Immature natural killer cell (primary cell): ENCODE results near the gene LYVE1. TPM values are rescaled to one million over a fixed set of nuclear protein-coding genes. Genes with fewer than 3 reads are reported as not detected.

Experiments
- DNase-seq, 3 donors: peaks; one replicate each; pipeline ENCODE4 v3.0.0; 2022; ENCODE audit warnings: mixed read lengths in 1 of 3
- H3K27ac Mint-ChIP-seq, 6 donors: one replicate each; pipeline ENCODE4 v1.8.0; 2020; ENCODE audit warnings: mixed read lengths in 6 of 6, mild to moderate bottlenecking in 5 of 6, inconsistent platforms in 4 of 6, moderate library complexity in 3 of 6
- H3K27me3 Mint-ChIP-seq, 3 donors: one replicate each; pipeline ENCODE4 v1.8.0; 2020 to 2021; ENCODE audit warnings: low read depth in 3 of 3, mild to moderate bottlenecking in 3 of 3, mixed read lengths in 3 of 3, moderate library complexity in 3 of 3, inconsistent platforms in 1 of 3
- H3K36me3 Mint-ChIP-seq, 3 donors: one replicate each; pipeline ENCODE4 v1.8.0; 2020; ENCODE audit warnings: mixed read lengths in 3 of 3, inconsistent platforms in 2 of 3, mild to moderate bottlenecking in 2 of 3
- H3K4me1 Mint-ChIP-seq, 2 donors: one replicate each; pipeline ENCODE4 v1.8.0; 2020; ENCODE audit warnings: inconsistent platforms in 2 of 2, mild to moderate bottlenecking in 2 of 2, mixed read lengths in 2 of 2, moderate library complexity in 1 of 2
- H3K4me3 Mint-ChIP-seq, 5 donors: one replicate each; pipeline ENCODE4 v1.8.0; 2020; ENCODE audit warnings: mild to moderate bottlenecking in 5 of 5, mixed read lengths in 5 of 5, inconsistent platforms in 3 of 5, moderate library complexity in 3 of 5
- H3K9me3 Mint-ChIP-seq, 6 donors: one replicate each; pipeline ENCODE4 v1.8.0; 2020; ENCODE audit warnings: mild to moderate bottlenecking in 6 of 6, mixed read lengths in 6 of 6, inconsistent platforms in 4 of 6, moderate library complexity in 3 of 6
- polyA plus RNA-seq, 3 donors: library from polyadenylated mRNA; unstranded; fragments of 300-500 nt; fragmentation: Illumina TruSeq; gene quantifications; one replicate each; pipeline ENCODE4 v1.2.3, GENCODE V29; 2021

Gene LYVE1
- polyA plus RNA-seq, 3 donors from 2014 or later, result not detected

GRCh38 chr11:10581481-10582019, 13.1 kb upstream of the LYVE1 start:
- DNase-seq, result peak in 1 of 3 donors; percentile 3
- Mint-ChIP-seq H3K4me3 (no peak overlapping the region), H3K27me3 (peaks cover 2 to 3% (median 2%) of the 10 kb centered on the region in 3 donors), H3K27ac (peak overlapping the region in 1 of 6 donors; percentile 59), H3K9me3 (no peaks in the 10 kb centered on the region), H3K36me3 (no peaks in the 10 kb centered on the region), H3K4me1 (no peaks in the 10 kb centered on the region)

- peaks cover 2 to 3% (median 2%) of the 10 kb centered on the region in 3 donors for H3K27me3 Mint-ChIP-seq
- no peak for DNase-seq
- no peaks in the 10 kb centered on the region for H3K4me1 Mint-ChIP-seq
- no peak overlapping the region for H3K27ac Mint-ChIP-seq
- no peak overlapping the region for H3K4me3 Mint-ChIP-seq
- no peaks in the 10 kb centered on the region for H3K36me3 Mint-ChIP-seq
- no peaks in the 10 kb centered on the region for H3K9me3 Mint-ChIP-seq
Measured at GRCh38 chr11:10580623-10581022, 12.2 kb upstream of the LYVE1 start.

GRCh38 chr11:10579700-10580099, 11.2 kb upstream of the LYVE1 start:
- no peak overlapping the region for H3K4me3 Mint-ChIP-seq

DNA sequence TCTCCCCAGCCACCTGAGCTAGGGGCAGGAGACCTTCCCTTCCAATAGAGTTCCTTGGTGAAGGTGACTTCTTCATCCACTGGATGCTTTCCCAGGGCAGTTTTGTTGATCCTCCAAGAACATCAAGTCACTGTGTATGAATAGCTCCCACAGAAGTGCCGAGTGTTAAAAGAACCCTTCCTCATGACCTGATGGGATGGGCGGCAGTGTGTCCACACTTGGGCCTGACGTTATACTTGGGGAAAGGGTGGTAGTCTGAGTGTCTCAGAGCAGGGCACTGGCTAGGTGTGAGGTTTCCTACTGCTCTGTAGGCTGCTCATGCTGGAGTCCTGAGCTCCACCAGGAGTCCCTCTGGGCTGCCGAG, 7.6 kb upstream of the LYVE1 start:
- no peak for DNase-seq
- H3K27ac Mint-ChIP-seq, result no peak overlapping the region
- H3K4me3 Mint-ChIP-seq, result no peak overlapping the region
- no peaks in the 10 kb centered on the region for H3K9me3 Mint-ChIP-seq
- H3K27me3 Mint-ChIP-seq, result peaks cover 0 to 3% (median 2%) of the 10 kb centered on the region in 3 donors
- no peaks in the 10 kb centered on the region for H3K36me3 Mint-ChIP-seq
- H3K4me1 Mint-ChIP-seq, result no peaks in the 10 kb centered on the region

More at GRCh38 chr11:10579700-10580099, 11.2 kb upstream of the LYVE1 start:
- Mint-ChIP-seq H3K4me1 (no peaks in the 10 kb centered on the region), H3K36me3 (no peaks in the 10 kb centered on the region), H3K27ac (no peak overlapping the region), H3K27me3 (peaks cover 2 to 3% (median 2%) of the 10 kb centered on the region in 3 donors), H3K9me3 (no peaks in the 10 kb centered on the region)
- no peak for DNase-seq

- no peaks in the 10 kb centered on the region for H3K9me3 Mint-ChIP-seq
- no peak for DNase-seq
- no peaks in the 10 kb centered on the region for H3K36me3 Mint-ChIP-seq
- H3K27me3 Mint-ChIP-seq, result peaks cover 0 to 3% (median 2%) of the 10 kb centered on the region in 3 donors
- no peak overlapping the region for H3K27ac Mint-ChIP-seq
- no peaks in the 10 kb centered on the region for H3K4me1 Mint-ChIP-seq
- H3K4me3 Mint-ChIP-seq, result no peak overlapping the region
Measured at GRCh38 chr11:10575346-10576034, 7.0 kb upstream of the LYVE1 start.

GRCh38 chr11:10573556-10573955, 5.1 kb upstream of the LYVE1 start:
- no peaks in the 10 kb centered on the region for H3K9me3 Mint-ChIP-seq
- H3K4me1 Mint-ChIP-seq, result no peaks in the 10 kb centered on the region

GRCh38 chr11:10573028-10573427, 4.6 kb upstream of the LYVE1 start:
- H3K9me3 Mint-ChIP-seq, result no peaks in the 10 kb centered on the region
- no peak overlapping the region for H3K4me3 Mint-ChIP-seq
- no peak overlapping the region for H3K27ac Mint-ChIP-seq
- H3K4me1 Mint-ChIP-seq, result no peaks in the 10 kb centered on the region
- no peak for DNase-seq
- no peaks in the 10 kb centered on the region for H3K36me3 Mint-ChIP-seq
- peaks cover 0 to 2% (median 0%) of the 10 kb centered on the region in 3 donors for H3K27me3 Mint-ChIP-seq

More at GRCh38 chr11:10573556-10573955, 5.1 kb upstream of the LYVE1 start:
- DNase-seq, result no peak
- H3K4me3 Mint-ChIP-seq, result no peak overlapping the region
- no peaks in the 10 kb centered on the region for H3K36me3 Mint-ChIP-seq
- peaks cover 0 to 2% (median 0%) of the 10 kb centered on the region in 3 donors for H3K27me3 Mint-ChIP-seq
- H3K27ac Mint-ChIP-seq, result no peak overlapping the region

GRCh38 chr11:10572533-10572932, 4.1 kb upstream of the LYVE1 start:
- Mint-ChIP-seq H3K4me3 (no peak overlapping the region), H3K36me3 (no peaks in the 10 kb centered on the region), H3K27ac (no peak overlapping the region), H3K4me1 (no peaks in the 10 kb centered on the region), H3K27me3 (peaks cover 0 to 2% (median 0%) of the 10 kb centered on the region in 3 donors), H3K9me3 (no peaks in the 10 kb centered on the region)
- DNase-seq, result no peak

- Mint-ChIP-seq H3K27ac (no peak overlapping the region), H3K36me3 (no peaks in the 10 kb centered on the region), H3K4me1 (no peaks in the 10 kb centered on the region), H3K9me3 (no peaks in the 10 kb centered on the region), H3K27me3 (peaks cover 0 to 5% (median 0%) of the 10 kb centered on the region in 3 donors), H3K4me3 (no peak overlapping the region)
- DNase-seq, result no peak
Measured at GRCh38 chr11:10567446-10567845, 1.0 kb downstream of the LYVE1 start.

DNA sequence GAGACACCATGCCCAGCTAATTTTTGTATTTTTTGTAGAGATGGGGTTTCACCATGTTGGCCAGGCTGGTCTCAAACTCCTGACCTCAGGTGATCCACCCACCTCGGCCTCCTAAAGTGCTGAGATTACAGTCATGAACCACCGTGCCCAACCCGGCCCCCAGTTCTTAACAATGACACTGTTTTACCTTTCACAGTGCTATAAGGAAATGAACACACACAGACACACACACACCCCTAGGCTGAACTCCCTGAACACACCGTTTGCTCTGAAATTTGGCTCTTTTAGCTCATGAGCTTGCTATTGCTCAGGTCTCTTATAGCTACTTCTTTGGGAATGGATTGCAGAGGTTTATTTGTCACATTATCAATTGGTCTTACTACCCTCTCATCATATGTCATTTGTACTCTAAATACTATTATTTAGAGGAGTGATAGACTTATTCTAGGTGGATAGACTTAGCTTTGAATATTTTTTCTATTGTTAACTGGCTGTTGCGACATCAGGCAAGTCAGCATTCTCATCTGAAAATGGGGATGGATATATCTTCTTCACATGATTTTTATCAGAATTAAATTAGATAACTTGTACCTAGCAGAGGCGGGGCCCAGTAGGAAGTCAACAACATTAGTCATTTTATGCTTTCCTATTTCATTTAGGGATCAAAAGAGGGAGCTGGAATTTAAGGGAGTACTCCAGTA, 2.1 kb downstream of the LYVE1 start:
- Mint-ChIP-seq H3K4me3 (no peak overlapping the region), H3K27ac (no peak overlapping the region), H3K27me3 (peaks cover 0 to 5% (median 0%) of the 10 kb centered on the region in 3 donors), H3K36me3 (no peaks in the 10 kb centered on the region), H3K4me1 (no peaks in the 10 kb centered on the region), H3K9me3 (no peaks in the 10 kb centered on the region)
- DNase-seq, result no peak

DNA sequence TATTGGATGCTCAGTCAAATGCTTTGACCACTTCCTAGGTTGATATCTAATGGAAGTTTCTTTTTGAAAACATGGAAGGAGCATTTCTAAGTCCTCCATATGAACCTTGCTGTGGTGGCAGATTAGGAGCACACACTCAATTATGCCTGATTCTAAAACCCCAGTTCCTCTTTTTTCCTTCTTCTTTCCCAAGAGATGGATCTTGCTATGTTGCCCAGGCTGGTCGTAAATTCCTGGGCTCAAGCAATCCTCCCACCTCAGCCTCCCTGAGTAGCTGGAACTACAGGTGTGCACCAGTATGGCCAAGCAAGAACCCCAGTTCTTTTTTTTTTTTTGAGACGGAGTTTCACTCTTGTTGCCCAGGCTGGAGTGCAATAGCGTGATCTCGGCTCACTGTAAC, 3.0 kb downstream of the LYVE1 start:
- H3K4me1 Mint-ChIP-seq, result no peaks in the 10 kb centered on the region
- no peak for DNase-seq
- H3K27me3 Mint-ChIP-seq, result peaks cover 0 to 5% (median 0%) of the 10 kb centered on the region in 3 donors
- no peaks in the 10 kb centered on the region for H3K36me3 Mint-ChIP-seq
- H3K9me3 Mint-ChIP-seq, result no peaks in the 10 kb centered on the region
- H3K4me3 Mint-ChIP-seq, result no peak overlapping the region
- no peak overlapping the region for H3K27ac Mint-ChIP-seq

- H3K4me1 Mint-ChIP-seq, result no peaks in the 10 kb centered on the region
- H3K4me3 Mint-ChIP-seq, result no peak overlapping the region
- H3K27me3 Mint-ChIP-seq, result peaks cover 0 to 5% (median 0%) of the 10 kb centered on the region in 3 donors
- no peak for DNase-seq
- H3K27ac Mint-ChIP-seq, result no peak overlapping the region
- no peaks in the 10 kb centered on the region for H3K36me3 Mint-ChIP-seq
- H3K9me3 Mint-ChIP-seq, result no peaks in the 10 kb centered on the region
Measured at GRCh38 chr11:10564696-10565318, 3.7 kb downstream of the LYVE1 start.

DNA sequence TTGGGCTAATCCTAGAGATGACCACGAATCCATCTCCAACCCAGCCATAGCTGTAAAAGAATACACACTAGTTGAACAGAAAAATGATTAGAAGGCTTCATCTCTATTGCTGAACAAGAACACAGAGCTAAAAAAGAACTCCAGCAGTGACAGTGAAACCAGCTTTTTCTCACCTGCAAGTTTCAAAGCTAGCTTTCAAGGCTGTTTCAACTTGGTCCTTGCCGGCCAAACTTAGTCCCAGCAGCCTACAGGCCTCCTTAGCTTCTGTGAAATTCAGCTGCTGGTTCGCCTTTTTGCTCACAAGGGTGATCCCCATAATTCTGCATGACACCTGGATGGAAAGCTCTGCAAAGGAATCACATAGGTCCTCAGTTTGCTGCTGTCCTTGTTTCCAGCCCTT, 4.4 kb downstream of the LYVE1 start:
- H3K4me3 Mint-ChIP-seq, result no peak overlapping the region
- H3K9me3 Mint-ChIP-seq, result no peaks in the 10 kb centered on the region
- no peaks in the 10 kb centered on the region for H3K4me1 Mint-ChIP-seq
- H3K36me3 Mint-ChIP-seq, result no peaks in the 10 kb centered on the region
- H3K27ac Mint-ChIP-seq, result no peak overlapping the region
- no peak for DNase-seq
- H3K27me3 Mint-ChIP-seq, result peaks cover 0 to 5% (median 0%) of the 10 kb centered on the region in 3 donors

- Mint-ChIP-seq H3K27me3 (peaks cover 0 to 8% (median 1%) of the 10 kb centered on the region in 3 donors), H3K27ac (no peak overlapping the region), H3K36me3 (no peaks in the 10 kb centered on the region), H3K9me3 (no peaks in the 10 kb centered on the region), H3K4me1 (no peaks in the 10 kb centered on the region), H3K4me3 (no peak overlapping the region)
- no peak for DNase-seq
Measured at GRCh38 chr11:10561947-10562346, 6.5 kb downstream of the LYVE1 start.
